GM18858 (cell line): ENCODE measurements around the gene MMRN1.

Experiments
- ATAC-seq: cut with Tn5 transposase; IDR thresholded peaks from one replicate; pipeline ENCODE4 v1.9.1; 2021; ENCODE audit not compliant: unreplicated experiment

MMRN1 gene

DNA sequence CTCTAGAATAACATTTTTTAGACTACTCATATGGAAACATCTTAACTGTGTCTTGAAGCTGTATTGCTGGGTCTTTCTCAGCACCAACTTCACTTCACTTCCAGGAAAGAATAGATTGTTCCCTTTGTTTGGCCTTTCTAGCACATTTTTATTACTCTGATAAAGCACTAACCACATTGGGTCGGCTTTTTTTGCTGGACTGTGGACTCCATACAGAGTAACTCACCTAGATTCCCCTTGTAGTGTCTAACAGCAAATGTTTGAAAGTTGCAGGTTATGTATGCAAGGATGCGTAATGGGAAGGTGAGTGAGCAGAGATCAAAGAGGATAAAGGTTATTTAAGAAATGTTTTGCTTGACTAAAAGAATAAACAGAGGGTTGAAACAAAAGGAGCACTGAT is 101.2 kb downstream of the MMRN1 start:
- no peak for ATAC-seq

GRCh38 chr4:89997171-89997704 is 102.6 kb downstream of the MMRN1 start:
- no peak for ATAC-seq

DNA sequence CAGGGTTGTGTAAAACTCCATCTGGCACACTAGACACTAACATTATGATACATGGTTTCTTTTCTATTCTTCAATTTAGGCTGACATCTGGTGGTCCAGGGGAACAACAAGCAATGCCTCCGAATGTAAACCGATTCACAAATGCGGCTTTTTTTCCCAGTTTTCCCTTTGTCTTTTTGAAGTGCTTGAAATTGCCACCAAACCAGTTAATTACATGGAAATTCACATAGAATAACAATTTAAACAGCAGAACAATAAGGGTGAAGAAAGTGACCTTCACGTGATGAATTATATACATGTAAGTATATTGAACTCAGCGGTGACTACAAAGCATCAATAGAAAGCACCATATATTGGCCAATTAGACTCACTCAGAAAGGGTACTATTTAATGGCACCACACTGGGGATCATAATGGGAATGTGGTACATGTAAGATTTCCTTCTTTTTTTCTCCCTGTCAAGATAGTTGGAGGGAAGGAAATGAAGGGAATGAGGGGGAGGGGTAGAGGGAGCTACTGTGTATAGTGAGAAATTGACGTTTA is 103.9 kb downstream of the MMRN1 start:
- ATAC-seq: no peak

GRCh38 chr4:90001023-90001422 is 106.4 kb downstream of the MMRN1 start:
- ATAC-seq: no peak

GRCh38 chr4:90002441-90003062 is 107.9 kb downstream of the MMRN1 start:
- no peak for ATAC-seq
